Subcutaneous abdominal adipose tissue (tissue), 5 donors: Measurements from ENCODE around the gene SORL1.
"Not testable (repeated sequence)": the region's sequence is repeated elsewhere in the genome, so short reads cannot be mapped to it uniquely, and the experiment has no call there.

ENCODE experiments used
- H3K27ac ChIP-seq: one replicate; pipeline ENCODE4 v1.7.0; 2013; ENCODE audit warnings: low read depth, mild to moderate bottlenecking, inconsistent platforms, low read length, moderate library complexity
- H3K27me3 ChIP-seq, 5 donors: one replicate each; pipeline ENCODE4 v1.7.0; 2013; ENCODE audit warnings: low read length in 5 of 5, inconsistent platforms in 1 of 5; ENCODE audit not compliant: control insufficient read depth in 5 of 5, insufficient read depth in 4 of 5
- H3K36me3 ChIP-seq, 5 donors: one replicate each; pipeline ENCODE4 v1.7.0; 2013; ENCODE audit warnings: low read length in 5 of 5; ENCODE audit not compliant: control insufficient read depth in 5 of 5, insufficient read depth in 5 of 5
- H3K4me1 ChIP-seq, 5 donors: one replicate each; pipeline ENCODE4 v1.7.0; 2013; ENCODE audit warnings: low read length in 5 of 5, mild to moderate bottlenecking in 3 of 5, moderate library complexity in 1 of 5; ENCODE audit not compliant: control insufficient read depth in 5 of 5, insufficient read depth in 5 of 5
- H3K4me3 ChIP-seq, 5 donors: one replicate each; pipeline ENCODE4 v1.7.0; 2013; ENCODE audit warnings: low read length in 5 of 5, low read depth in 1 of 5
- H3K9ac ChIP-seq, 5 donors: one replicate each; pipeline ENCODE4 v1.7.0; 2013; ENCODE audit warnings: low read length in 5 of 5, mild to moderate bottlenecking in 4 of 5, moderate library complexity in 3 of 5
- H3K9me3 ChIP-seq, 5 donors: one replicate each; pipeline ENCODE4 v1.7.0; 2013; ENCODE audit warnings: low read length in 5 of 5; ENCODE audit not compliant: control insufficient read depth in 5 of 5
- donor health status: healthy.
- donor health status: healthy.
- donor health status: healthy.
- donor health status: healthy.
- donor health status: healthy.

SORL1 gene

GRCh38 chr11:121626980-121627379 is 174.9 kb downstream of the SORL1 start:
- H3K4me1 ChIP-seq = peaks cover 2 to 21% (median 13%) of the 10 kb centered on the region in 5 donors
- no peak overlapping the region for H3K9ac ChIP-seq
- no peak overlapping the region for H3K27ac ChIP-seq
- H3K9me3 ChIP-seq = no peaks in the 10 kb centered on the region
- peaks cover 0 to 4% (median 0%) of the 10 kb centered on the region in 5 donors for H3K36me3 ChIP-seq
- H3K4me3 ChIP-seq = no peak overlapping the region
- H3K27me3 ChIP-seq = no peaks in the 10 kb centered on the region

GRCh38 chr11:121630041-121630440 is 177.9 kb downstream of the SORL1 start:
- Histone ChIP-seq H3K27me3 (no peaks in the 10 kb centered on the region), H3K27ac (no peak overlapping the region), H3K9ac (no peak overlapping the region), H3K9me3 (no peaks in the 10 kb centered on the region), H3K4me3 (no peak overlapping the region), H3K36me3 (no peaks in the 10 kb centered on the region), H3K4me1 (peaks cover 2 to 21% (median 19%) of the 10 kb centered on the region in 5 donors)

- Histone ChIP-seq H3K27ac (no peak overlapping the region), H3K9ac (no peak overlapping the region), H3K4me1 (peaks cover 0 to 9% (median 8%) of the 10 kb centered on the region in 5 donors), H3K27me3 (no peaks in the 10 kb centered on the region), H3K4me3 (no peak overlapping the region), H3K9me3 (no peaks in the 10 kb centered on the region), H3K36me3 (no peaks in the 10 kb centered on the region)
Measured at GRCh38 chr11:121631456-121631855, 179.3 kb downstream of the SORL1 start.

GRCh38 chr11:121634273-121634672 is 182.2 kb downstream of the SORL1 start:
- H3K4me1 ChIP-seq = peaks cover 0 to 8% (median 0%) of the 10 kb centered on the region in 5 donors
- no peaks in the 10 kb centered on the region for H3K36me3 ChIP-seq
- H3K4me3 ChIP-seq = no peak overlapping the region
- no peak overlapping the region for H3K27ac ChIP-seq
- H3K9me3 ChIP-seq = no peaks in the 10 kb centered on the region
- no peak overlapping the region for H3K9ac ChIP-seq
- no peaks in the 10 kb centered on the region for H3K27me3 ChIP-seq

GRCh38 chr11:121634889-121635288 is 182.8 kb downstream of the SORL1 start:
- no peak overlapping the region for H3K9ac ChIP-seq
- no peaks in the 10 kb centered on the region for H3K27me3 ChIP-seq
- H3K27ac ChIP-seq = no peak overlapping the region
- no peaks in the 10 kb centered on the region for H3K36me3 ChIP-seq
- no peak overlapping the region for H3K4me3 ChIP-seq
- peaks cover 0 to 8% (median 0%) of the 10 kb centered on the region in 5 donors for H3K4me1 ChIP-seq
- H3K9me3 ChIP-seq = no peaks in the 10 kb centered on the region

- Histone ChIP-seq H3K27ac (no peak overlapping the region), H3K36me3 (no peaks in the 10 kb centered on the region), H3K9ac (no peak overlapping the region), H3K9me3 (no peaks in the 10 kb centered on the region), H3K4me1 (peaks cover 0 to 8% (median 0%) of the 10 kb centered on the region in 5 donors), H3K4me3 (no peak overlapping the region), H3K27me3 (no peaks in the 10 kb centered on the region)
Measured at GRCh38 chr11:121636081-121636799, 184.1 kb downstream of the SORL1 start.

GRCh38 chr11:121636800-121637176 is 184.7 kb downstream of the SORL1 start:
- Histone ChIP-seq H3K27ac (no peak overlapping the region), H3K36me3 (no peaks in the 10 kb centered on the region), H3K9me3 (no peaks in the 10 kb centered on the region), H3K9ac (no peak overlapping the region), H3K27me3 (no peaks in the 10 kb centered on the region), H3K4me3 (no peak overlapping the region), H3K4me1 (peaks cover 0 to 8% (median 0%) of the 10 kb centered on the region in 5 donors)

GRCh38 chr11:121637587-121637986 is 185.5 kb downstream of the SORL1 start:
- H3K27ac ChIP-seq, H3K4me1 ChIP-seq, H3K9me3 ChIP-seq, H3K36me3 ChIP-seq, H3K27me3 ChIP-seq, H3K9ac ChIP-seq, H3K4me3 ChIP-seq: not testable (repeated sequence)

- Histone ChIP-seq H3K4me3 (no peak overlapping the region), H3K9me3 (no peaks in the 10 kb centered on the region), H3K4me1 (no peaks in the 10 kb centered on the region), H3K36me3 (no peaks in the 10 kb centered on the region), H3K9ac (no peak overlapping the region), H3K27ac (no peak overlapping the region), H3K27me3 (no peaks in the 10 kb centered on the region)
Measured at GRCh38 chr11:121643479-121644186, 191.5 kb downstream of the SORL1 start.

GRCh38 chr11:121644187-121644512 is 192.0 kb downstream of the SORL1 start:
- Histone ChIP-seq H3K36me3 (no peaks in the 10 kb centered on the region), H3K4me1 (no peaks in the 10 kb centered on the region), H3K27me3 (no peaks in the 10 kb centered on the region), H3K4me3 (no peak overlapping the region), H3K9me3 (no peaks in the 10 kb centered on the region), H3K27ac (no peak overlapping the region), H3K9ac (no peak overlapping the region)
